IMR-90 (cell line): Measurements from ENCODE around the gene ZDHHC12. TPM values are rescaled to one million over a fixed set of nuclear protein-coding genes. Genes with fewer than 3 reads are reported as not detected.

Source experiments
- ATAC-seq: fragments of 200-7000 bp; cut with Tn5 transposase; 2 replicates; pipeline ENCODE4 v1.9.1; 2020; ENCODE audit warnings: low read depth, mild to moderate bottlenecking, moderate library complexity
- BruUV-seq: library from RNA; stranded (reverse); fragments of 400-500 nt; replicated peaks from 2 replicates; lab custom pipeline; 2021; lab: Mats Ljungman, UMichigan
- CTCF ChIA-PET: fragments of 300-600 bp; formaldehyde crosslinking; extraction: SDS; loops from one replicate; lab custom pipeline; 2021; ENCODE audit warnings: antibody characterized with exemption; lab: Yijun Ruan, JAX
- POLR2A ChIA-PET: fragments of 300-600 bp; sonication (Branson Sonifier 250); formaldehyde crosslinking; loops from one replicate; lab custom pipeline; 2022; ENCODE audit warnings: antibody characterized with exemption; ENCODE audit not compliant: unreplicated experiment; lab: Charles Lee
- DNase-seq: peaks from one replicate; pipeline ENCODE4 v3.0.0; 2013
- H2AFZ ChIP-seq: replicated peaks from 2 replicates; pipeline ENCODE3; 2013; ENCODE audit warnings: low read length, mild to moderate bottlenecking; ENCODE audit not compliant: poor library complexity
- H2AK5ac ChIP-seq: 2 replicates; pipeline ENCODE4 v1.6.1; 2013; ENCODE audit warnings: low read depth, low read length, inconsistent platforms
- H2AK9ac ChIP-seq: replicated peaks from 2 replicates; pipeline ENCODE3; 2013; ENCODE audit warnings: mild to moderate bottlenecking, low read depth, low read length, moderate library complexity; ENCODE audit not compliant: poor library complexity
- H2BK120ac ChIP-seq: 2 replicates; pipeline ENCODE4 v1.6.1; 2013; ENCODE audit warnings: low read depth, low read length, inconsistent platforms
- H2BK15ac ChIP-seq: 3 replicates; pipeline ENCODE4 v1.6.1; 2013; ENCODE audit warnings: low read depth, low read length, inconsistent platforms
- H2BK20ac ChIP-seq: 2 replicates; pipeline ENCODE4 v1.6.1; 2013; ENCODE audit warnings: low read depth, mild to moderate bottlenecking, inconsistent platforms, low read length, moderate library complexity
- H2BK5ac ChIP-seq: 2 replicates; pipeline ENCODE4 v1.6.1; 2013; ENCODE audit warnings: mild to moderate bottlenecking, low read depth, low read length, inconsistent platforms; ENCODE audit not compliant: poor library complexity, severe bottlenecking
- H3K14ac ChIP-seq: replicated peaks from 2 replicates; pipeline ENCODE4 v1.6.1; 2013; ENCODE audit warnings: low read depth, low read length, inconsistent platforms
- H3K18ac ChIP-seq: 2 replicates; pipeline ENCODE4 v1.6.1; 2013; ENCODE audit warnings: low read depth, low read length, control low read depth
- H3K23ac ChIP-seq: 2 replicates; pipeline ENCODE4 v1.6.1; 2013; ENCODE audit warnings: low read depth, low read length, inconsistent platforms
- H3K27ac ChIP-seq: 2 replicates; pipeline ENCODE4 v1.5.1; 2013; ENCODE audit warnings: mild to moderate bottlenecking, control low read depth, low read length; ENCODE audit not compliant: insufficient read depth
- H3K27me3 ChIP-seq: 2 replicates; pipeline ENCODE4 v1.6.1; 2013; ENCODE audit warnings: low read length; ENCODE audit not compliant: control insufficient read depth, insufficient read depth
- H3K36me3 ChIP-seq: 2 replicates; pipeline ENCODE4 v1.6.1; 2013; ENCODE audit warnings: low read length, mixed read lengths; ENCODE audit not compliant: control insufficient read depth, insufficient read depth
- H3K4ac ChIP-seq: 2 replicates; pipeline ENCODE4 v1.6.1; 2013; ENCODE audit warnings: low read depth, low read length, inconsistent platforms
- H3K4me1 ChIP-seq: 2 replicates; pipeline ENCODE4 v1.6.1; 2013; ENCODE audit warnings: low read length, mixed read lengths; ENCODE audit not compliant: control insufficient read depth, insufficient read depth
- H3K4me2 ChIP-seq: 2 replicates; pipeline ENCODE4 v1.6.1; 2013; ENCODE audit warnings: low read depth, mild to moderate bottlenecking, control low read depth, low read length, moderate library complexity
- H3K4me3 ChIP-seq: 2 replicates; pipeline ENCODE4 v1.5.1; 2013; ENCODE audit warnings: low read depth, mild to moderate bottlenecking, control low read depth, low read length, moderate library complexity; ENCODE audit not compliant: insufficient read depth
- H3K56ac ChIP-seq: 2 replicates; pipeline ENCODE4 v1.6.1; 2013; ENCODE audit warnings: low read length, inconsistent platforms; ENCODE audit not compliant: insufficient read depth; ENCODE audit errors: extremely low read depth
- H3K79me1 ChIP-seq, 2 experiments: 2 replicates each; pipeline ENCODE4 v1.6.1; 2013; ENCODE audit warnings: low read length in 2 of 2, inconsistent platforms in 1 of 2, low read depth in 1 of 2
- H3K9ac ChIP-seq: 2 replicates; pipeline ENCODE4 v1.6.1; 2013; ENCODE audit warnings: low read depth, low read length, control low read depth
- H3K9me1 ChIP-seq: 2 replicates; pipeline ENCODE4 v1.6.1; 2013; ENCODE audit warnings: low read length, inconsistent platforms; ENCODE audit not compliant: insufficient read depth
- H3K9me3 ChIP-seq: 2 replicates; pipeline ENCODE4 v1.6.1; 2013; ENCODE audit warnings: low read length; ENCODE audit not compliant: control insufficient read depth, insufficient read depth
- H4K20me1 ChIP-seq: 2 replicates; pipeline ENCODE4 v1.6.1; 2013; ENCODE audit warnings: low read length, inconsistent platforms; ENCODE audit not compliant: insufficient read depth
- H4K5ac ChIP-seq: 2 replicates; pipeline ENCODE4 v1.6.1; 2013; ENCODE audit warnings: mild to moderate bottlenecking, low read depth, low read length, control low read depth
- H4K8ac ChIP-seq, 2 experiments: 2 replicates each; pipeline ENCODE4 v1.6.1; 2013; ENCODE audit warnings: low read depth in 2 of 2, low read length in 2 of 2, control low read depth in 1 of 2, inconsistent platforms in 1 of 2
- H4K91ac ChIP-seq: 2 replicates; pipeline ENCODE4 v1.6.1; 2013; ENCODE audit warnings: low read depth, low read length, inconsistent platforms; ENCODE audit not compliant: insufficient read depth
- FOS ChIP-seq: fragments of 150-350 bp; IDR thresholded peaks from 2 replicates; pipeline ENCODE4 v1.6.1; 2016; ENCODE audit warnings: low read depth, low read length
- MAZ ChIP-seq: IDR thresholded peaks from 2 replicates; pipeline ENCODE4 v1.6.1; 2012; ENCODE audit warnings: low read depth, mild to moderate bottlenecking, low read length, improper control_type of control experiment, moderate library complexity, borderline replicate concordance
- MXI1 ChIP-seq: IDR thresholded peaks from 2 replicates; pipeline ENCODE4 v1.6.1; 2012; ENCODE audit warnings: low read depth, mild to moderate bottlenecking, low read length, moderate library complexity, borderline replicate concordance
- WGBS, 2 experiments: methylation state at CpG; one replicate each; pipeline versions ENCODE4 v1.1.5 to v1.1.7; 2013; ENCODE audit warnings: missing lambda C conversion rate in 2 of 2; ENCODE audit not compliant: insufficient read length in 1 of 2; ENCODE audit errors: extremely low coverage in 2 of 2; 5-methylcytosine and 5-hydroxymethylcytosine counted together
- dilution Hi-C: fragments of 300-500 bp; cut with HindIII; formaldehyde crosslinking; loops from one replicate; pipeline ENCODE4 v1.14.3; 2018; ENCODE audit warnings: low sequenced_read_pairs; ENCODE audit not compliant: unreplicated experiment
- in situ Hi-C: fragments of 300-500 bp; cut with MboI; formaldehyde crosslinking; loops from 3 replicates; pipeline ENCODE4 v1.14.3; 2019; ENCODE audit warnings: low sequenced_read_pairs, inconsistent platforms, mixed read lengths
- intact Hi-C: fragments of 100-400 bp; cut with micrococcal nuclease; formaldehyde crosslinking; loops from 2 replicates; pipeline ENCODE4 v1.10.0; 2022
- polyA plus RNA-seq, 3 experiments: library from polyadenylated mRNA; depleted of rRNA; stranded (reverse); fragments of >200 nt; gene quantifications; 2 replicates each; pipeline ENCODE4 v1.2.3, GENCODE V29; 2012; ENCODE audit warnings: low replicate concordance in 1 of 3
- total RNA-seq: library from RNA; depleted of rRNA; stranded (reverse); fragments of >200 nt; gene quantifications from 2 replicates; pipeline ENCODE4 v1.2.3, GENCODE V29; 2012

The ZDHHC12 gene
- total and polyA plus RNA-seq, 2 of the 4 experiments (the other 2 are of a cell fraction), result 16.7 to 60.7 TPM

GRCh38 chr9:128689820-128690683 lies 33.9 kb downstream of the ZDHHC12 start:
- H3K9ac ChIP-seq, result peak overlapping the region; percentile 90
- DNase-seq (peak; percentile 37), ATAC-seq (peak; percentile 21)
- H4K5ac ChIP-seq, result peak overlapping the region; percentile 18
- H4K20me1 ChIP-seq, result peaks cover 25% of the 10 kb centered on the region
- no peaks in the 10 kb centered on the region for H3K27me3 ChIP-seq
- TF ChIP-seq FOS, result no peak
- peak; percentile 77; the same call in 1 of the 2 replicates for TF ChIP-seq MXI1
- TF ChIP-seq MAZ, result peak; percentile 64
- intact Hi-C loops, result loop anchor here (1.0 to 10.0 kb wide), 3 partner anchors 33 to 115 kb away; partner anchors contain the start of gene DYNC2I2
- peak overlapping the region; percentile 27 to 58; a peak in 1 of 4 replicates for H4K8ac ChIP-seq
- ChIA-PET POLR2A (interaction anchor here (0.6 kb wide), 1 partner anchor 182 kb away, joined by 19 read pairs; no protein-coding TSS in a partner anchor), CTCF (interaction anchor here (0.8 kb wide), 1 partner anchor 12 kb away, joined by 3 read pairs; the partner anchor contains the start of gene PKN3)
- peaks cover 20 to 54% of the 10 kb centered on the region in 2 experiments for H3K79me1 ChIP-seq
- H2AK5ac ChIP-seq, result peak overlapping the region; percentile 59
- no TSS peak for BruUV-seq
- dilution Hi-C loops, result no loop called here
- peaks cover 10% of the 10 kb centered on the region for H3K4me1 ChIP-seq
- peaks cover 20% of the 10 kb centered on the region for H3K9me1 ChIP-seq
- H3K4me2 ChIP-seq, result peak overlapping the region; percentile 94
- H4K91ac ChIP-seq, result peak overlapping the region; percentile 55; the same call in 1 of the 2 replicates
- H3K27ac ChIP-seq, result peak overlapping the region; percentile 82
- H3K9me3 ChIP-seq, result no peaks in the 10 kb centered on the region
- WGBS, 2 experiments, result 0% methylated on average over 15 of the region's 83 CpGs; no CpG with 5 or more reads in 1 of the 2 experiments
- peak overlapping the region; percentile 67 for H2AFZ ChIP-seq
- H2BK15ac ChIP-seq, result no peak overlapping the region
- peak overlapping the region; percentile 89 for H3K56ac ChIP-seq
- no peak overlapping the region for H2BK20ac ChIP-seq
- peak overlapping the region; percentile 28; the same call in 1 of the 2 replicates for H2BK120ac ChIP-seq
- peak overlapping the region; percentile 99 for H3K4me3 ChIP-seq
- peak overlapping the region; percentile 89 for H3K4ac ChIP-seq
- peak overlapping the region; percentile 64 for H2BK5ac ChIP-seq
- in situ Hi-C loops, result no loop called here
- H2AK9ac ChIP-seq, result peak overlapping the region; percentile 97
- peaks cover 17% of the 10 kb centered on the region for H3K36me3 ChIP-seq
- H3K23ac ChIP-seq, result peak overlapping the region; percentile 88
- H3K18ac ChIP-seq, result no peak overlapping the region
- H3K14ac ChIP-seq, result peak overlapping the region; percentile 97
